NCI-H2196 treated with DMSO at 0.1 percent for 48 hours (cell line): ENCODE results near the gene TLK1.

ENCODE experiments used
- DNase-seq: peaks from one replicate; lab custom pipeline; 2025; ENCODE audit not compliant: unreplicated experiment; lab: John Stamatoyannopoulos, UW

Gene TLK1

GRCh38 chr2:171160119-171160955 is at the start of gene TLK1:
TSS of gene TLK1 (minus strand) at chr2:171160893. CDS start at chr2:171160428, 465 bp downstream.
- DNase-seq, result peak; percentile 64

- no peak for DNase-seq
Observed at GRCh38 chr2:171210216-171210863, 49.6 kb upstream of the TLK1 start.

GRCh38 chr2:171208657-171209056 is 48.0 kb upstream of the TLK1 start:
- DNase-seq, result no peak

- no peak for DNase-seq
Observed at GRCh38 chr2:171206422-171207115, 45.9 kb upstream of the TLK1 start.

- DNase-seq, result no peak
Observed at GRCh38 chr2:171205551-171205950, 44.9 kb upstream of the TLK1 start.

GRCh38 chr2:171201767-171202166 is 41.1 kb upstream of the TLK1 start:
- DNase-seq, result no peak

GRCh38 chr2:171201271-171201670 is 40.6 kb upstream of the TLK1 start:
- DNase-seq, result no peak

- no peak for DNase-seq
Observed at GRCh38 chr2:171200469-171200868, 39.8 kb upstream of the TLK1 start.

- DNase-seq, result no peak
Observed at GRCh38 chr2:171191021-171191420, 30.3 kb upstream of the TLK1 start.

- DNase-seq, result no peak
Observed at GRCh38 chr2:171187819-171188218, 27.1 kb upstream of the TLK1 start.

GRCh38 chr2:171187177-171187576 is 26.5 kb upstream of the TLK1 start:
- DNase-seq, result no peak

- no peak for DNase-seq
Observed at GRCh38 chr2:171185941-171186340, 25.2 kb upstream of the TLK1 start.

GRCh38 chr2:171185165-171185818 is 24.6 kb upstream of the TLK1 start:
- DNase-seq, result no peak

GRCh38 chr2:171181064-171182049 is 20.7 kb upstream of the TLK1 start:
- no peak for DNase-seq

- no peak for DNase-seq
Observed at GRCh38 chr2:171180229-171180930, 19.7 kb upstream of the TLK1 start.

- no peak for DNase-seq
Observed at GRCh38 chr2:171178993-171179392, 18.3 kb upstream of the TLK1 start.

GRCh38 chr2:171176516-171176915 is 15.8 kb upstream of the TLK1 start:
- DNase-seq, result no peak

- no peak for DNase-seq
Observed at GRCh38 chr2:171174075-171174474, 13.4 kb upstream of the TLK1 start.

- DNase-seq, result no peak
Observed at GRCh38 chr2:171173087-171173486, 12.4 kb upstream of the TLK1 start.

- no peak for DNase-seq
Observed at GRCh38 chr2:171171808-171172207, 11.1 kb upstream of the TLK1 start.
